GM12878 (cell line): ENCODE data around the gene CMSS1. TPM values are rescaled to one million over a fixed set of nuclear protein-coding genes. Genes with fewer than 3 reads are reported as not detected.

Experiments
- ATAC-seq: fragments of 200-7000 bp; cut with Tn5 transposase; 3 replicates; pipeline ENCODE4 v1.9.1; 2020; ENCODE audit warnings: mild to moderate bottlenecking, moderate library complexity
- BruUV-seq: library from RNA; stranded (reverse); fragments of 400-500 nt; replicated peaks from 2 replicates; lab custom pipeline; 2021; lab: Mats Ljungman, UMichigan
- CTCF ChIA-PET: fragments of 300-600 bp; sonication (Branson Sonifier 250); formaldehyde crosslinking; extraction: SDS; loops from one replicate; lab custom pipeline; 2021; ENCODE audit warnings: inconsistent platforms; lab: Yijun Ruan, JAX
- POLR2A ChIA-PET: fragments of 350-600 bp; formaldehyde crosslinking; extraction: SDS; loops from one replicate; lab custom pipeline; 2021; ENCODE audit warnings: inconsistent platforms; lab: Charles Lee
- RAD21 ChIA-PET: fragments of 300-600 bp; sonication (Branson Sonifier 250); formaldehyde crosslinking; loops from one replicate; lab custom pipeline; 2023; ENCODE audit warnings: antibody characterized with exemption; ENCODE audit not compliant: unreplicated experiment; lab: Charles Lee
- SMC1A ChIA-PET: fragments of 300-600 bp; sonication (Branson Sonifier 250); formaldehyde crosslinking; loops from one replicate; lab custom pipeline; 2023; ENCODE audit not compliant: unreplicated experiment, uncharacterized antibody; lab: Charles Lee
- DNase-seq: peaks from one replicate; pipeline ENCODE4 v3.0.0-alpha.2; 2011; ENCODE audit warnings: low read depth, low spot score
- FAIRE-seq: peaks from 3 replicates; lab custom pipeline; 2011; peaks lifted over from hg19 to GRCh38; lab: Jason Lieb, UNC
- H2AFZ ChIP-seq: 2 replicates; pipeline ENCODE4 v1.6.0; 2011; ENCODE audit warnings: low read depth, low read length, control low read depth; ENCODE audit not compliant: control insufficient read depth
- H3K27ac ChIP-seq: 2 replicates; pipeline ENCODE4 v1.5.1; 2011; ENCODE audit warnings: control low read depth; ENCODE audit not compliant: control insufficient read depth, insufficient read depth
- H3K27me3 ChIP-seq, 2 experiments: replicated peaks in 1 of 2; 2 replicates each; pipeline versions ENCODE4 v1.6.0 to v1.6.1; 2011; ENCODE audit warnings: low read length in 1 of 2; ENCODE audit not compliant: control insufficient read depth in 2 of 2, insufficient read depth in 2 of 2
- H3K36me3 ChIP-seq, 2 experiments: 2 replicates each; pipeline ENCODE4 v1.5.1; 2011; ENCODE audit warnings: low read length in 1 of 2; ENCODE audit not compliant: control insufficient read depth in 2 of 2, insufficient read depth in 2 of 2
- H3K4me1 ChIP-seq: 2 replicates; pipeline ENCODE4 v1.6.1; 2011; ENCODE audit warnings: mild to moderate bottlenecking, low read length, moderate library complexity, mixed read lengths; ENCODE audit not compliant: control insufficient read depth, insufficient read depth
- H3K4me2 ChIP-seq: 2 replicates; pipeline ENCODE4 v1.6.0; 2011; ENCODE audit warnings: control low read depth; ENCODE audit not compliant: control insufficient read depth, insufficient read depth
- H3K4me3 ChIP-seq: fragments of 200-600 bp; sonication (generic); 2 replicates; pipeline ENCODE4 v1.5.1; 2016
- H3K79me2 ChIP-seq: 2 replicates; pipeline ENCODE4 v1.6.0; 2011; ENCODE audit warnings: low read length; ENCODE audit not compliant: control insufficient read depth, insufficient read depth
- H3K9ac ChIP-seq: 2 replicates; pipeline ENCODE4 v1.8.0; 2011; ENCODE audit warnings: low read length, control low read depth, mixed read lengths; ENCODE audit not compliant: control insufficient read depth, insufficient read depth
- H3K9me3 ChIP-seq: replicated peaks from 3 replicates; pipeline ENCODE4 v1.5.1; 2011; ENCODE audit warnings: mild to moderate bottlenecking, low read length; ENCODE audit not compliant: control insufficient read depth, insufficient read depth
- H4K20me1 ChIP-seq: 2 replicates; pipeline ENCODE4 v1.6.0; 2011; ENCODE audit not compliant: control insufficient read depth, insufficient read depth
- ATF3 ChIP-seq: IDR thresholded peaks from 2 replicates; pipeline ENCODE4 v1.6.1; 2011; ENCODE audit warnings: low read depth, mild to moderate bottlenecking, low read length, moderate library complexity, borderline replicate concordance; ENCODE audit errors: extremely low read depth
- CREB1 ChIP-seq: IDR thresholded peaks from 2 replicates; pipeline ENCODE4 v1.6.1; 2012; ENCODE audit warnings: low read depth, mild to moderate bottlenecking, inconsistent platforms
- CUX1 ChIP-seq: IDR thresholded peaks from 2 replicates; pipeline ENCODE4 v1.6.1; 2012; ENCODE audit warnings: improper control_type of control experiment, low read depth, low read length; ENCODE audit not compliant: insufficient replicate concordance
- FOS ChIP-seq: IDR thresholded peaks from 3 replicates; pipeline ENCODE4 v1.6.1; 2011; ENCODE audit warnings: borderline replicate concordance; ENCODE audit not compliant: insufficient read length; ENCODE audit errors: extremely low read depth
- IKZF2 ChIP-seq, 2 experiments: fragments of 450-650 bp; IDR thresholded peaks; 2 replicates each; pipeline ENCODE4 v1.6.1; 2017; ENCODE audit warnings: mild to moderate bottlenecking in 2 of 2, moderate library complexity in 2 of 2
- IRF4 ChIP-seq: IDR thresholded peaks from 2 replicates; pipeline ENCODE4 v1.6.1; 2011; ENCODE audit warnings: low read depth, low read length
- MAX ChIP-seq: IDR thresholded peaks from 2 replicates; pipeline ENCODE4 v1.6.1; 2012; ENCODE audit warnings: low read depth, low read length, improper control_type of control experiment
- RCOR1 ChIP-seq: conservative IDR thresholded peaks from 2 replicates; pipeline ENCODE4 v1.6.1; 2012; ENCODE audit warnings: low read depth, low read length, improper control_type of control experiment
- REST ChIP-seq: IDR thresholded peaks from 2 replicates; pipeline ENCODE4 v1.6.1; 2012; ENCODE audit warnings: mild to moderate bottlenecking, low read depth, low read length
- SMAD1 ChIP-seq: fragments of 450-650 bp; IDR thresholded peaks from 2 replicates; pipeline ENCODE4 v1.6.1; 2018; ENCODE audit warnings: mild to moderate bottlenecking, low read depth; ENCODE audit not compliant: partially characterized antibody
- TBL1XR1 ChIP-seq: IDR thresholded peaks from 2 replicates; pipeline ENCODE4 v1.6.1; 2012; ENCODE audit warnings: low read depth, low read length, improper control_type of control experiment
- TCF12 ChIP-seq: IDR thresholded peaks from 2 replicates; pipeline ENCODE4 v1.6.1; 2011; ENCODE audit warnings: low read depth, mild to moderate bottlenecking, low read length
- YY1 ChIP-seq: IDR thresholded peaks from 2 replicates; pipeline ENCODE4 v1.6.1; 2011; ENCODE audit warnings: low read depth, mild to moderate bottlenecking, low read length
- ZNF274 ChIP-seq: IDR thresholded peaks from one replicate; pipeline ENCODE4 v1.8.0; 2011; ENCODE audit not compliant: insufficient read length, insufficient read depth
- WGBS: methylation state at CpG from one replicate; pipeline ENCODE4 v1.1.6; 2016; ENCODE audit warnings: low lambda C conversion rate; ENCODE audit not compliant: insufficient replicate concordance, insufficient coverage; ENCODE audit errors: missing lambda C conversion rate; 5-methylcytosine and 5-hydroxymethylcytosine counted together
- in situ Hi-C: fragments of 300-500 bp; cut with MboI; formaldehyde crosslinking; loops from 9 replicates; pipeline ENCODE4 v1.14.3; 2018; ENCODE audit warnings: mixed read lengths
- intact Hi-C: fragments of 100-400 bp; cut with micrococcal nuclease; formaldehyde crosslinking; loops from one replicate; pipeline ENCODE4 v1.14.2; 2022; ENCODE audit not compliant: unreplicated experiment
- polyA plus RNA-seq, 11 experiments: library from polyadenylated mRNA; depleted of rRNA in 4 of 11; unstranded in 6 of 11; stranded (reverse) in 5 of 11; fragments of >200 nt; fragmentation: Nextera tagmentation in 4 of 11; fragmentation: Illumina TruSeq in 1 of 11; extraction: Ambion mirVana in 4 of 11; extraction: Trizol in 1 of 11; gene quantifications; 1 replicate in 1 of 11; 2 replicates in 10 of 11; pipeline versions ENCODE4 v1.2.1 to v1.2.3, GENCODE V29; 2011 to 2016; ENCODE audit warnings: inconsistent platforms in 2 of 11, missing spikeins in 2 of 11, low read depth in 1 of 11
- total RNA-seq, 4 experiments: library from RNA; depleted of rRNA in 3 of 4; stranded (reverse); fragments of >200 nt in 3 of 4; fragmentation: Illumina TruSeq in 1 of 4; extraction: Trizol in 1 of 4; gene quantifications; 2 replicates each; pipeline versions ENCODE4 v1.2.1 to v1.2.3, GENCODE V29; 2013 to 2021

CMSS1 gene
- total and polyA plus RNA-seq, 10 of the 15 experiments (the other 5 are each of a cell fraction or from before 2014, with no cell fraction given): 31.0 to 118 (median 70.1) TPM

DNA sequence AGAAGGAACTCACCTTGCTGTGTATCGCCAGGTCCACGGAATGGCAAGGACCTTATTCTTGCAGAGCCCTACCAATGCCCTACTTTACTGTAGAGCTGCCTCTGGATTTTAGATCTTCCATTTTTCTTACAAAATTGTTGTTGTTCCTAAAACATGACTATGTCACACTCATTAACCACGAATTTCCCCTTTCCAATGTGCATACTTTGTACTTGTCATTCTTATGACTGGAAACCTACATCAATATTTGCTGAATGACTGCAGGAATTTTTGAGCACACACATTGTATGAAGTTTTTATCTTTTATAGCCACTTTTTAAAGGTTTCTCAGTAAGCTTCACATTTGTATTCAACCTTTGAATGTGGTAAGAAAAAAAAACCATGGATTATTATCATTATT is 35.9 kb upstream of the CMSS1 start:
- ChIA-PET RAD21 (no interaction called here), POLR2A (no interaction called here), SMC1A (interaction anchor here (0.5 kb wide), 1 partner anchor 956 kb away, joined by 3 read pairs; no protein-coding TSS in a partner anchor), CTCF (no interaction called here)
- Histone ChIP-seq H3K9me3 (no peaks in the 10 kb centered on the region), H4K20me1 (no peaks in the 10 kb centered on the region), H3K27ac (no peak overlapping the region), H3K4me3 (no peak overlapping the region), H3K9ac (no peak overlapping the region), H3K4me2 (no peak overlapping the region), H3K4me1 (no peaks in the 10 kb centered on the region), H3K27me3 (no peaks in the 10 kb centered on the region; a peak in 1 of 4 replicates), H3K36me3 (no peaks in the 10 kb centered on the region), H3K79me2 (no peaks in the 10 kb centered on the region), H2AFZ (no peak overlapping the region)
- in situ Hi-C loops (no loop called here), intact Hi-C loops (no loop called here)
- 40% methylated on average over 3 of the region's 3 CpGs for WGBS
- BruUV-seq: no TSS peak
- ATAC-seq: no peak
- TF ChIP-seq TBL1XR1 (no peak), CREB1 (no peak), TCF12 (no peak), MAX (no peak), IRF4 (no peak), IKZF2 (IDR thresholded peaks at IDR 0.05) (no peak), SMAD1 (no peak), ATF3 (no peak), CUX1 (no peak), YY1 (no peak), ZNF274 (no peak), REST (no peak), FOS (no peak), RCOR1 (no peak)
- no peak for FAIRE-seq
- no peak for DNase-seq
